SK-N-MC (cell line): ENCODE results near the gene NDUFAF2.

Experiments
- DNase-seq: peaks from one replicate; pipeline ENCODE4 v3.0.0-alpha.2; 2011; ENCODE audit warnings: low read depth, low spot score
- H3K27ac ChIP-seq: fragments of 200-600 bp; sonication (generic); 2 replicates; pipeline ENCODE4 v1.5.1; 2016; ENCODE audit warnings: mixed run types
- H3K36me3 ChIP-seq: fragments of 200-600 bp; sonication (generic); 2 replicates; pipeline ENCODE4 v1.6.1; 2017; ENCODE audit warnings: antibody characterized with exemption, low read length, mixed read lengths; ENCODE audit not compliant: insufficient read depth
- H3K4me3 ChIP-seq: fragments of 200-600 bp; sonication (generic); 2 replicates; pipeline ENCODE4 v1.5.1; 2016
- H3K9ac ChIP-seq: fragments of 200-600 bp; sonication (generic); 2 replicates; pipeline ENCODE4 v1.8.0; 2017; ENCODE audit warnings: mixed run types, mixed read lengths; ENCODE audit not compliant: insufficient read length
- H3K9me3 ChIP-seq: fragments of 200-600 bp; sonication (generic); 2 replicates; pipeline ENCODE4 v1.6.1; 2017; ENCODE audit warnings: low read depth, mild to moderate bottlenecking, antibody characterized with exemption, low read length, moderate library complexity, mixed read lengths
- EZH2 ChIP-seq: fragments of 200-600 bp; sonication (generic); IDR thresholded peaks from one replicate; pipeline ENCODE4 v1.6.1; 2017; ENCODE audit warnings: antibody characterized with exemption
- FOXP2 ChIP-seq: optimal IDR thresholded peaks from 2 replicates; pipeline ENCODE3; 2011; ENCODE audit warnings: mild to moderate bottlenecking, moderate library complexity; ENCODE audit not compliant: insufficient read depth; ENCODE audit errors: extremely low read length, control extremely low read depth
- POLR2AphosphoS5 ChIP-seq: IDR thresholded peaks from 2 replicates; pipeline ENCODE4 v1.6.1; 2012; ENCODE audit warnings: mild to moderate bottlenecking, low read depth, low read length, borderline replicate concordance

The NDUFAF2 gene

DNA sequence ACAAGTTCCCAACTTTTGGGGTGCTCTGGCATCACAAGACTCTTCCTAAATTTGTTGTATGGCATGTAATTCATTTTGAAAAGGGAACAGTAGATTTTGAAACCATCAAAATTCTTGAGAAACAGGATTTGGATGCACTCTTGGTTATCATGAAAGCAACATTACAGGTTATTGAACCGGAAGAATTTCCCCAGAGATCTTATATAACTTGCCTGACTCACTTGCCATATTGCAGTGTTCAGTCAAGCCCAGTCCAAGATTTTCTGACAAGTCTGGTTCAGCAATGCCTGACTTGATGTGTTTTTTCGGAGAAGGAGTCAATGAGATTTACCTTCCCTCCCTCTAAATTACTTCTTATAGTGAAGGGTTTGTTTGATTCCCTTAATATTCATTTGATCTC, 185.3 kb downstream of the NDUFAF2 start:
- Histone ChIP-seq H3K36me3 (no peaks in the 10 kb centered on the region), H3K27ac (no peak overlapping the region), H3K4me3 (no peak overlapping the region), H3K9me3 (no peaks in the 10 kb centered on the region; the same call in 1 of the 2 replicates), H3K9ac (no peak overlapping the region)
- no peak for DNase-seq
- no peak for TF ChIP-seq FOXP2
- no peak for TF ChIP-seq EZH2
- no peak for TF ChIP-seq POLR2AphosphoS5

DNA sequence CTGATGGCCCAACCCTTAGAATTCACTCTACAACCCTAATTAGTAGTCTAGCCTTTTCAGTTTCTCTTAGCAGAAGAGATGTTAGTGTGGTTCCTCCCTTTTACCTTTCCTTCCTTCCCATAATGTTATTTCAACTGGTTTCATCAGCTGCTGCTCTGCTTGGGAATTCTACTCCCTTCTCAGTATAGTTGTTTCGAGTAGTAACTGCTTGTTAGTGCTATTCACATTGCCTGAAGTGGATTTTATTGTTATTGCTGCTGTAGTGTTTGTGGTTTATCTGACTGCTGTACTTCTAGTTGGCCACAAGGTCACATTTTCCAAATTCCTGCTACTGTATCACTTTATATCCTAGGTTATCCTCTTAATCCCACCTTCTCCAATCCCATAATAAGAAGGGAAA, 187.6 kb downstream of the NDUFAF2 start:
- TF ChIP-seq EZH2 (no peak), POLR2AphosphoS5 (no peak), FOXP2 (no peak)
- no peak overlapping the region for H3K9ac ChIP-seq
- H3K9me3 ChIP-seq = no peaks in the 10 kb centered on the region
- no peak overlapping the region for H3K27ac ChIP-seq
- H3K4me3 ChIP-seq = no peak overlapping the region
- peak; percentile 10 for DNase-seq
- H3K36me3 ChIP-seq = no peaks in the 10 kb centered on the region

DNA sequence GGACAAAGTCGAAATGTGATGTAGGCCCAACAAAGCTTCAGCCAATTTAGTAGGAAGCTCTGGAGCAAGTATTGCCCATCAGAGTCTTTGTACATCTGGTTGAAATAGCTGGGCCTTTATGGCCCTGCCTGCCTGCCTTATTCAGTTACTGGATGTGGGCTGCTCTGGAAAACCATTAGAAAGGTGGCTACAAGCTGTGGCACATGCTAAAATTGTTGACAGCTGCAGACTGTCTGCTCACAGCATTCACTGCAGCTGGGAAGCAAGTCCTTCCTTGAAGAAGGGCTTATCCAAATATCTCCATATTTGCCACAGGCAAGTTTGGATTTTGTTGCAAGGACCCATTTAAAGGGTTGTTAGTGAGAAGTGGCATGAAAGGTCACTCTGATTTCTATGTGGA, 192.8 kb downstream of the NDUFAF2 start:
- H3K4me3 ChIP-seq = no peak overlapping the region
- TF ChIP-seq POLR2AphosphoS5 = no peak
- TF ChIP-seq FOXP2 = no peak
- no peak for TF ChIP-seq EZH2
- DNase-seq = no peak
- no peak overlapping the region for H3K27ac ChIP-seq
- no peaks in the 10 kb centered on the region for H3K9me3 ChIP-seq
- H3K36me3 ChIP-seq = no peaks in the 10 kb centered on the region
- H3K9ac ChIP-seq = no peak overlapping the region

DNA sequence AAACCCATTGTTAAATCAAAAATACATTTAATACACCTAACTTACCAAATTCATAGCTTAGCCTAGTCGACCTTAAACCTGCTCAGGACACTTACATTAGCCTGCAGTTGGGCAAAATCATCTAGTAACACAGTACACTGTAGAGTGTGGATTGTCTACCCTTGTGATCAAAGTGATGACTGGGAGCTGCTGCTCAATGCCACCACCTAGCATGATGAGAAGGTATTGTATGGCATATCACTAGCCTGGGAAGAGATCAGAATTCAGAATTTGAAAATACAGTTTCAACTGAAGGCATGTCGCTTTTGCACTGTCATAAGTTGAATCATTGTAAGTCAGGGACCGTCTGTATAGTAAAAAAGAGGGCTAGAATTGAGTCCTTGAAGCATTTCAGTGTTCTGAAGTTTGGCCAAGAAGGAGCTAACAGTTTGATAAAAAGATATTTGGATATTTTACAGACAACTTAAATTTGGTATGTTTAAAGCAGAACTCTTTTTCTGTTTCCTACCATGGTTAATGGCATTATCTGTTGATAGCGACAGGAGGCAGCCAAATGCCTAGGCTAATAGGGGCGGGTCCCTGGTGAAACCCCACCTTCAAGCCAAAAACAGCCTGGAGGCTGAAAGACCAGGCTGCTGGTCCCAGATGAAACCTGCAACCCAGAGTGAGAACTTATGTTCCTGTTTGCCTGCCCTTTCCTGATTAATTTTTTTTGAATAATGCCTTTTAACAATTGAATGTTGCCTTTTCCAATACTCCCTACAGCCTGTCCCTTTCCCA, 194.3 kb downstream of the NDUFAF2 start:
- no peak for DNase-seq
- no peaks in the 10 kb centered on the region for H3K36me3 ChIP-seq
- TF ChIP-seq POLR2AphosphoS5 (no peak), EZH2 (no peak), FOXP2 (no peak)
- no peak overlapping the region for H3K4me3 ChIP-seq
- no peak overlapping the region for H3K27ac ChIP-seq
- no peaks in the 10 kb centered on the region for H3K9me3 ChIP-seq
- H3K9ac ChIP-seq = no peak overlapping the region

DNA sequence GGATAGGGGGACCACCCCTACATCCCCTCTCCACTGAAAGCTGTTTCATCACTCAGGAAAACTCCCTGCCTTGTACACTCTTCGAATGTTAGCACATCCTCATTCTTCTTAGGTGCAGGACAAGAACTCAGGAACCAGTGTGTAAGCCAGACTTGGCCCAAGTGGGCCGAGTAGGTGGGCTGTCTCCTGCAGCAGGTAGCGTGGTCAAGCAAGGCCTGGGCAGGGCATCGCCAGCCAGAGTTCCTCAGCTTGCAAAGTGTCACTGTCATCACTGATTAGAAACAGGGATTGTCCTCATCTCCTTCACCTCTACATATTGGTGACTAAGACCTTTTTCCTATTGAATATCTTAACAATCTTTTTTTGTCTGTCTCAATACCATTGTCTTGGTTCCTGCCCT, 194.9 kb downstream of the NDUFAF2 start:
- DNase-seq = no peak
- Histone ChIP-seq H3K36me3 (no peaks in the 10 kb centered on the region), H3K9ac (no peak overlapping the region), H3K4me3 (no peak overlapping the region), H3K27ac (no peak overlapping the region), H3K9me3 (no peaks in the 10 kb centered on the region)
- TF ChIP-seq FOXP2 = no peak

DNA sequence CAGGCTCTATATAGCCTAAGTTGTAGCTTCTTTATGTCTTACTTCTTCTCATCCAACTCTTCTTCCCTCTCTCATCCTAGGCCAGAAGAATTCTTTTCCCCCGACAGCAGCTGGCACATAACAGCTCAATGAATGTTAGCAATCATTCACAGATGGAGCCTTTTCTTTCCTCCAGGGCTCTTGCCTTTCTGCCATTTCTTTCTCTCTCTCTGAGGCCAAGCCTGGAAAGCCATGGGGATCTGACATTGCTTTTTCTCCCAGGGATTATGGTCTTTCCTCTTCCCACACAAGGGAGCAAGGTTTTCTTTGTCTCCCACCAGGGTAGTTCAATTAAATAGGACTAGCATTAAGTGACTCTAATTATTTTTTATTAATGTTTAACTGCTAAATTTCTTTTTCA, 196.8 kb downstream of the NDUFAF2 start:
- TF ChIP-seq POLR2AphosphoS5 (no peak), FOXP2 (no peak)
- DNase-seq = no peak
- no peaks in the 10 kb centered on the region for H3K9me3 ChIP-seq
- no peak overlapping the region for H3K9ac ChIP-seq
- peak overlapping the region; percentile 22; the same call in 1 of the 2 replicates for H3K27ac ChIP-seq
- no peaks in the 10 kb centered on the region for H3K36me3 ChIP-seq
- no peak overlapping the region for H3K4me3 ChIP-seq

DNA sequence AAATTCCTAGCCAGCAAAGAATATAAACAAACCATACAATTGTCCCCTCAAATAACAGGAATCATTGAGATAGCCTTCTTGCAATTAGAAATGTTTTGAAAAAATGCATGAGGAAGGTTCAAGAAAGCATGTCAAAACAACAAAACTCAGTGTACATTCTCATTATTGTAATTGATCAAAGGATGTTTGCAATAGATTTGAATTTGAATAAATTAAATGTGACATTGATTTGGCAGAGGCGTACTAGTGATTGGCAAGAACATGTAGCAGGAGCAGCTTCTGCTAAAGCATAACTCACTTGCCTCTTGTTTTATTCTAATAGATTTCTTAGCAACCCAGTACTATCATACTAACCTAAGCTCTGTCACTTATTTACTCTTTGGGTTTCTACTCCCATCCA, 197.4 kb downstream of the NDUFAF2 start:
- H3K4me3 ChIP-seq = no peak overlapping the region
- no peak for DNase-seq
- TF ChIP-seq FOXP2 = no peak
- TF ChIP-seq EZH2 = no peak
- no peak for TF ChIP-seq POLR2AphosphoS5
- H3K9ac ChIP-seq = no peak overlapping the region
- no peaks in the 10 kb centered on the region for H3K36me3 ChIP-seq
- H3K9me3 ChIP-seq = no peaks in the 10 kb centered on the region
- peak overlapping the region; percentile 22; the same call in 1 of the 2 replicates for H3K27ac ChIP-seq

DNA sequence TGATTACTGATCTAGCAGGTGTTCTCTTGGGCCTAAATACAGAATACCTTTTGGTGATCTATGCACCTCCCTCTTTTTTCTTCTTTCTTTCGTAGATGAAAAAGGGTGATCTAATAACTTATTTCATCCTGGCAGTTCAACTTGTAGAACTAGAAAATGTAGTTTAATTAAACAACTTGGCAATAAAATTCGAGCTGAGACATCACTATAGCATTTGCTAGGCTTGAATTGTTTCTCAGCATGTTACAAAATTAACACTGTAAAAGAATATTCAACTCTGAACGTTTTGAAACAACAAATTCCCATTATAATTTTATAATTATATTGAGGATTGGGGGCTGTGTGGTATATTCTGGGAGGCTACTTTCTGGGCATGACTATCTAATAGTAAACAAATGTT, 197.8 kb downstream of the NDUFAF2 start:
- Histone ChIP-seq H3K9ac (no peak overlapping the region), H3K36me3 (no peaks in the 10 kb centered on the region), H3K27ac (no peak overlapping the region), H3K4me3 (no peak overlapping the region), H3K9me3 (no peaks in the 10 kb centered on the region)
- no peak for TF ChIP-seq EZH2
- TF ChIP-seq FOXP2 = no peak
- no peak for TF ChIP-seq POLR2AphosphoS5
- no peak for DNase-seq

DNA sequence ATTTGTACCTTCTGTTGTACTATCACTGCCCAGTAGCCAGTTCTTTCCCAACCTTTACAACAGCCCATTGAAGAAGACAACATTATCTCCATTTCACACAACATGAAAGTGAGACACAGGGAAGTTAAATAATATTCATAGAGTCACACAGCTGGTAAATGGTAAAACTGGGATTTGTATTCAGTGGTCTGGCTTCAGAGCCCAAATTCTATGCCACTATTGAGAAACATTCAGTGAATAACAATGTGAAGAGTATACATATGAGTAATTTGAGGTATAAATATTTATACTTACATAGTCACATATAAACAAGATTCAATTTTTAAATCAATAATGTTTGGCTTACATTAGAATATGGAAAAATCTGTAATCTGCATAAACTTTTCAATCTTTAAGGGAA, 203.5 kb downstream of the NDUFAF2 start:
- Histone ChIP-seq H3K4me3 (no peak overlapping the region), H3K9ac (no peak overlapping the region), H3K9me3 (no peaks in the 10 kb centered on the region), H3K27ac (no peak overlapping the region), H3K36me3 (no peaks in the 10 kb centered on the region)
- TF ChIP-seq POLR2AphosphoS5 (no peak), EZH2 (no peak), FOXP2 (no peak)
- DNase-seq = no peak
